ENCODE results near the gene SMAD5.

The SMAD5 gene

GRCh38 chr5:136207631-136208030 lies 75.0 kb downstream of the SMAD5 start:
- H2AFZ ChIP-seq (ENCODE audit: insufficient read depth, low read length, poor library complexity) = no peak overlapping the region
- no peaks in the 10 kb centered on the region for H3K36me3 ChIP-seq (ENCODE audit: control insufficient read depth in 1 of 2, insufficient read depth in 2 of 2, low read length in 2 of 2)
- no peak overlapping the region for H2BK120ac ChIP-seq (ENCODE audit: insufficient read depth, low read length, poor library complexity)
- H3K14ac ChIP-seq (ENCODE audit: low read length) = no peak overlapping the region
- H3K79me1 ChIP-seq (ENCODE audit: low read length) = no peaks in the 10 kb centered on the region
- no peak overlapping the region for H3K23ac ChIP-seq (ENCODE audit: low read length)
- no peak for DNase-seq
- H3K4me3 ChIP-seq (ENCODE audit: low read depth, low read length) = no peak overlapping the region
- H2BK5ac ChIP-seq (ENCODE audit: low read depth, low read length, poor library complexity) = no peak overlapping the region
- H4K12ac ChIP-seq (ENCODE audit: low read depth, low read length) = no peak overlapping the region
- no peak overlapping the region for H3K9ac ChIP-seq (ENCODE audit: low read length)
- H3K4me1 ChIP-seq (ENCODE audit: control insufficient read depth in 1 of 2, insufficient read depth in 2 of 2, low read length in 2 of 2) = peaks cover 0 to under 1% of the 10 kb centered on the region in 2 experiments
- no peak overlapping the region for H2AK5ac ChIP-seq (ENCODE audit: low read length)
- no peak overlapping the region for H3K4ac ChIP-seq (ENCODE audit: low read depth, low read length)
- no peak overlapping the region for H3K18ac ChIP-seq (ENCODE audit: low read length)
- H4K8ac ChIP-seq (ENCODE audit: low read depth, low read length) = no peak overlapping the region
- H3K79me2 ChIP-seq (ENCODE audit: control insufficient read depth, insufficient read depth, low read length, poor library complexity) = no peaks in the 10 kb centered on the region
- no peak overlapping the region for H3K4me2 ChIP-seq (ENCODE audit: low read length)
- H3K27me3 ChIP-seq (ENCODE audit: insufficient read depth, low read length) = no peaks in the 10 kb centered on the region
- no CpG with 5 or more reads among the region's 7 CpGs for WGBS (ENCODE audit: extremely low coverage, insufficient coverage, insufficient read length)
- no peak overlapping the region for H4K91ac ChIP-seq (ENCODE audit: low read depth, low read length)
- H3K27ac ChIP-seq (ENCODE audit: low read depth, low read length) = no peak overlapping the region
- H3K9me3 ChIP-seq (ENCODE audit: insufficient read depth, low read depth, low read length) = no peaks in the 10 kb centered on the region
- H2BK12ac ChIP-seq (ENCODE audit: low read length) = no peak overlapping the region

DNA sequence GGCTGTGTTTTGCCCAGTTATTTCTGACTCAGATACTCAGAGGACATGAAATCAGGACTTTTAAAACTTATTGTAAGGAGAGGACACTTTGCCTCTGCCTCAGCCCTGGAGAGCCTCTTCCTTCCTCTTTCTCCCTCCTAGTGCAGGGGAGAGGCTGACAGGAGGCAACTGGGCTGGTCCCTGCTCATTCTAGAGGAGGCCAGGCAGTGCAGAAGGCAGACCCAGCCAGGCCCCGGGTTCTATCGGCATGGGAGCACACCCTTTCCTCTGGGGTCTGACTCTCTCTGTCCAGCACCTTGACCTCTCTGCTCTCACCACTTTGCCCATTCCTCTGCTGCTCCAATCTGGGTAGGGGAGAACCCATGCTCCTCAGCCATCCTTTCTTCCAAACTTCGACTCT lies 76.3 kb downstream of the SMAD5 start:
- no peak overlapping the region for H3K14ac ChIP-seq (ENCODE audit: low read length)
- no peak for DNase-seq
- no peak overlapping the region for H2BK5ac ChIP-seq (ENCODE audit: low read depth, low read length, poor library complexity)
- no peaks in the 10 kb centered on the region for H3K4me1 ChIP-seq (ENCODE audit: control insufficient read depth in 1 of 2, insufficient read depth in 2 of 2, low read length in 2 of 2)
- no peak overlapping the region for H3K4ac ChIP-seq (ENCODE audit: low read depth, low read length)
- H3K9ac ChIP-seq (ENCODE audit: low read length) = no peak overlapping the region
- H3K79me2 ChIP-seq (ENCODE audit: control insufficient read depth, insufficient read depth, low read length, poor library complexity) = no peaks in the 10 kb centered on the region
- WGBS (ENCODE audit: extremely low coverage, insufficient coverage, insufficient read length) = no CpG with 5 or more reads among the region's 3 CpGs
- no peak overlapping the region for H3K4me3 ChIP-seq (ENCODE audit: low read depth, low read length)
- no peak overlapping the region for H2BK12ac ChIP-seq (ENCODE audit: low read length)
- H2BK120ac ChIP-seq (ENCODE audit: insufficient read depth, low read length, poor library complexity) = no peak overlapping the region
- no peak overlapping the region for H4K12ac ChIP-seq (ENCODE audit: low read depth, low read length)
- no peak overlapping the region for H3K27ac ChIP-seq (ENCODE audit: low read depth, low read length)
- H4K91ac ChIP-seq (ENCODE audit: low read depth, low read length) = no peak overlapping the region
- H3K23ac ChIP-seq (ENCODE audit: low read length) = no peak overlapping the region
- H3K79me1 ChIP-seq (ENCODE audit: low read length) = no peaks in the 10 kb centered on the region
- no peak overlapping the region for H3K18ac ChIP-seq (ENCODE audit: low read length)
- H3K27me3 ChIP-seq (ENCODE audit: insufficient read depth, low read length) = no peaks in the 10 kb centered on the region
- no peaks in the 10 kb centered on the region for H3K36me3 ChIP-seq (ENCODE audit: control insufficient read depth in 1 of 2, insufficient read depth in 2 of 2, low read length in 2 of 2)
- no peaks in the 10 kb centered on the region for H3K9me3 ChIP-seq (ENCODE audit: insufficient read depth, low read depth, low read length)
- no peak overlapping the region for H2AK5ac ChIP-seq (ENCODE audit: low read length)
- no peak overlapping the region for H2AFZ ChIP-seq (ENCODE audit: insufficient read depth, low read length, poor library complexity)
- H3K4me2 ChIP-seq (ENCODE audit: low read length) = no peak overlapping the region
- no peak overlapping the region for H4K8ac ChIP-seq (ENCODE audit: low read depth, low read length)

DNA sequence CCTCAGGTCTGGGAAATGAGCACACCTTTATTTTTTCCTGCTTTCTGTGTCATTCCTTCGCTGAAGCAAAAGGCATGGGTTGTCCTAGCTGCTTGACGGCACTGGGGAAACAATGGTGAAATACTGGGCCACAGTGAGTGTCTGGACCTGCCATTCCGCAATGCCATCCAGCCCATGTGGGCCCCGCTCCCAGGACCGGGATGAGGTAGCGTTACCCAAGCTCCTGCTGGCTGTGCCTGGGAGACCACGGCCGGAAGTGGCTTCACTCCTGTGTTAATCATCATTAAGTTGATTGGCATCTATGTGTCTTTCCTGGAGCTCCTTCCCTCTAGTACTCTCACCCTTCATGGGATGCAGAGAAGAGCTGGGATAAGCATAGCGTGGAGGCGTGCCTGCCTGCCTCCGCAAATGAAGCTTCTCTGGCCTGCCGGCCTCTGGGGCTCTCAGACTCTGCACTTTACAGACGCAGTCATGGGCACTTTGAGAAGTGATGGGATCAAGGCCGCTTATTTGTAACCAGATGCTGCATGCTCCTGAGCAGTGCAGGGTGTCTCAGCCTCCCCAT lies 76.8 kb downstream of the SMAD5 start:
- no peak overlapping the region for H3K4me2 ChIP-seq (ENCODE audit: low read length)
- H4K91ac ChIP-seq (ENCODE audit: low read depth, low read length) = no peak overlapping the region
- H4K12ac ChIP-seq (ENCODE audit: low read depth, low read length) = no peak overlapping the region
- no peak overlapping the region for H2BK120ac ChIP-seq (ENCODE audit: insufficient read depth, low read length, poor library complexity)
- H3K27me3 ChIP-seq (ENCODE audit: insufficient read depth, low read length) = no peaks in the 10 kb centered on the region
- DNase-seq = no peak
- H4K8ac ChIP-seq (ENCODE audit: low read depth, low read length) = no peak overlapping the region
- no peak overlapping the region for H2AK5ac ChIP-seq (ENCODE audit: low read length)
- no peak overlapping the region for H3K18ac ChIP-seq (ENCODE audit: low read length)
- H3K36me3 ChIP-seq (ENCODE audit: control insufficient read depth in 1 of 2, insufficient read depth in 2 of 2, low read length in 2 of 2) = no peaks in the 10 kb centered on the region
- no peak overlapping the region for H3K27ac ChIP-seq (ENCODE audit: low read depth, low read length)
- no CpG with 5 or more reads among the region's 14 CpGs for WGBS (ENCODE audit: extremely low coverage, insufficient coverage, insufficient read length)
- no peak overlapping the region for H3K9ac ChIP-seq (ENCODE audit: low read length)
- H3K23ac ChIP-seq (ENCODE audit: low read length) = no peak overlapping the region
- no peaks in the 10 kb centered on the region for H3K9me3 ChIP-seq (ENCODE audit: insufficient read depth, low read depth, low read length)
- no peaks in the 10 kb centered on the region for H3K79me1 ChIP-seq (ENCODE audit: low read length)
- no peak overlapping the region for H3K4me3 ChIP-seq (ENCODE audit: low read depth, low read length)
- no peak overlapping the region for H2BK12ac ChIP-seq (ENCODE audit: low read length)
- no peak overlapping the region for H3K4ac ChIP-seq (ENCODE audit: low read depth, low read length)
- no peaks in the 10 kb centered on the region for H3K4me1 ChIP-seq (ENCODE audit: control insufficient read depth in 1 of 2, insufficient read depth in 2 of 2, low read length in 2 of 2)
- no peak overlapping the region for H2BK5ac ChIP-seq (ENCODE audit: low read depth, low read length, poor library complexity)
- H3K14ac ChIP-seq (ENCODE audit: low read length) = no peak overlapping the region
- H3K79me2 ChIP-seq (ENCODE audit: control insufficient read depth, insufficient read depth, low read length, poor library complexity) = no peaks in the 10 kb centered on the region
- no peak overlapping the region for H2AFZ ChIP-seq (ENCODE audit: insufficient read depth, low read length, poor library complexity)

DNA sequence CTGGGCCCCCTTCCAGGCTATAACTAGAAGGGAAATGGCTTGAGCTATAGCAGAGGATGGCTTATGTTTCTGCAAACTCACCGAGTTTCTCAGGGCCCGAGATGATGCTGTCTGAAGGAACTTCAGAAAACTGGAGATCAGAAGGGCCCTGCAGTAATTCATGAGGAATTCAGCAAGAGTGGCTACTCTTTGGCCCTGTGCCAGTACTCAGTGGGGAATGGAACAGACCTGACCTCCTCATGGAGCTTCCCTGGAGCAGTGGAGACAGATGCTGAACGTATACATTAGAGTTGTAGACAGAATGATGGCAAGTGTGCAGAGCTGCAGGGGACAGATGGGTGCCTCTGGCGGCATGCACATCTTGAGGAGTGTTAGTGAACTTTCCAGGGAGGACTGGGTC lies 77.6 kb downstream of the SMAD5 start:
- H2BK12ac ChIP-seq (ENCODE audit: low read length) = no peak overlapping the region
- H3K27me3 ChIP-seq (ENCODE audit: insufficient read depth, low read length) = no peaks in the 10 kb centered on the region
- H2BK120ac ChIP-seq (ENCODE audit: insufficient read depth, low read length, poor library complexity) = no peak overlapping the region
- H2AFZ ChIP-seq (ENCODE audit: insufficient read depth, low read length, poor library complexity) = no peak overlapping the region
- no peak overlapping the region for H3K14ac ChIP-seq (ENCODE audit: low read length)
- no peak overlapping the region for H4K12ac ChIP-seq (ENCODE audit: low read depth, low read length)
- H4K8ac ChIP-seq (ENCODE audit: low read depth, low read length) = no peak overlapping the region
- H3K23ac ChIP-seq (ENCODE audit: low read length) = no peak overlapping the region
- no peaks in the 10 kb centered on the region for H3K4me1 ChIP-seq (ENCODE audit: control insufficient read depth in 1 of 2, insufficient read depth in 2 of 2, low read length in 2 of 2)
- no CpG with 5 or more reads among the region's 4 CpGs for WGBS (ENCODE audit: extremely low coverage, insufficient coverage, insufficient read length)
- H3K4me3 ChIP-seq (ENCODE audit: low read depth, low read length) = no peak overlapping the region
- no peak overlapping the region for H3K18ac ChIP-seq (ENCODE audit: low read length)
- H3K79me1 ChIP-seq (ENCODE audit: low read length) = no peaks in the 10 kb centered on the region
- H3K9me3 ChIP-seq (ENCODE audit: insufficient read depth, low read depth, low read length) = no peaks in the 10 kb centered on the region
- no peak for DNase-seq
- no peak overlapping the region for H3K4ac ChIP-seq (ENCODE audit: low read depth, low read length)
- H4K91ac ChIP-seq (ENCODE audit: low read depth, low read length) = no peak overlapping the region
- no peak overlapping the region for H3K4me2 ChIP-seq (ENCODE audit: low read length)
- H2AK5ac ChIP-seq (ENCODE audit: low read length) = no peak overlapping the region
- no peak overlapping the region for H2BK5ac ChIP-seq (ENCODE audit: low read depth, low read length, poor library complexity)
- H3K27ac ChIP-seq (ENCODE audit: low read depth, low read length) = no peak overlapping the region
- H3K36me3 ChIP-seq (ENCODE audit: control insufficient read depth in 1 of 2, insufficient read depth in 2 of 2, low read length in 2 of 2) = no peaks in the 10 kb centered on the region
- H3K9ac ChIP-seq (ENCODE audit: low read length) = no peak overlapping the region
- H3K79me2 ChIP-seq (ENCODE audit: control insufficient read depth, insufficient read depth, low read length, poor library complexity) = no peaks in the 10 kb centered on the region

Data from trophoblast cell (in vitro differentiated cells and primary cell).